T-helper 2 cell treated with Interferon-gamma antibody and Interleukin-4, amounts not matched to agents 5 μg/mL and 100 μg/mL, for 36 hours (primary cell): ENCODE measurements around the gene CLEC14A.

Source experiments
- DNase-seq: peaks from one replicate; pipeline ENCODE4 v3.0.0; 2021; ENCODE audit warnings: low spot score
- H3K27ac Mint-ChIP-seq: one replicate; pipeline ENCODE4 v1.8.0; 2021; ENCODE audit warnings: mild to moderate bottlenecking, mixed read lengths
- H3K27me3 Mint-ChIP-seq: one replicate; pipeline ENCODE4 v1.8.0; 2021; ENCODE audit warnings: low read depth, mixed read lengths
- H3K36me3 Mint-ChIP-seq: one replicate; pipeline ENCODE4 v1.8.0; 2021; ENCODE audit warnings: low read depth, mixed read lengths
- H3K4me1 Mint-ChIP-seq: one replicate; pipeline ENCODE4 v1.8.0; 2021; ENCODE audit warnings: low read depth, mixed read lengths
- H3K4me3 Mint-ChIP-seq: one replicate; pipeline ENCODE4 v1.8.0; 2022; ENCODE audit warnings: mild to moderate bottlenecking, moderate library complexity, mixed read lengths
- H3K9me3 Mint-ChIP-seq: one replicate; pipeline ENCODE4 v1.8.0; 2021; ENCODE audit warnings: mixed read lengths

Gene CLEC14A

DNA sequence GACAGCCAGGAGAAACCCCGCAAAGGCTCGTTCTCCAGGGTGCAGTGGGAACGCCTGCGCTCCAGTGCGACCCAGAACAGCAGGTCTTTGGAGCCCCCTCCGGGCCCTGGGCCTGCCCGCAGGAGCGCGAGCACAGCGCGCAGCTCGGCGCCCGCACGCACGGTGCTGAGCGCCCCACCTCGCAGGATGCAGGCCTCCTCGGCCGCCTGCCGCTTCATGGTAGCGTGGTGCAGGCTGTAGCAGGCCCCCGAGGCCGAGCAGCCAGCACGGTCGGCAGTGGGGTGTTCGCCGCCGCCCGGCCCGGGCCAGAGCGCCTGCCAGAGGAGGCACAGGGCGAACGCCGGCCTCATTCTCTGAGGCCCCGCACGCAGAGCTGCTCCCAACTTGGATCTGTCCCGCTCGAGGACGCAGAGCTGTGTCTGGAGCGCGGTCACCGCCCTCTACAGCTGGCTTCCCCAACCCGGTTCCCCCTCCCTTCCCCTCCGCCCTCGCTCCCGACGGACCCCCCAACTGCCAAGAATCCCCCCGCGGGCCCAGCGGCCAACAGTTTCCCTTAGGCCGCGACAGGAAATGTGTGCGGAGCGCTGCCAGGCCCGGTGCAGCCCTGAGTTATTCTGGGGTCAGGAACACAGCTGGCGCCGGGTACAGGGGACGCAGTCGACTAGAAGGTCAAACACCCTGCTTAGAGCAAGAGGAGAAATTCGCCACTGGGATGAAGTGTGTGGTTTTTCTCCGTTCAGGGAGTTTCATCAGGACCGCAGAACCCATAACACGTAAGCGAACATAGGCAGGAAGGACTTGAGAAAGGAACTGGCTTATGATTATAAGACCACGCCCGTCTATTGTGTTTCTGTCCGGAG is at the start of gene CLEC14A:
CLEC14A (minus strand) TSS at position 421 of the 860 bp plus-strand sequence; CDS start at position 350, 71 bp downstream.
- Mint-ChIP-seq H3K4me3 (peak within 1 kb of the TSS; percentile 62), H3K36me3 (no peaks in the 10 kb centered on the region), H3K27ac (no peak within 1 kb of the TSS), H3K4me1 (peaks cover 7% of the 10 kb centered on the region), H3K27me3 (peaks cover 51% of the 10 kb centered on the region), H3K9me3 (no peaks in the 10 kb centered on the region)
- DNase-seq = peak; percentile 4

- Mint-ChIP-seq H3K27ac (no peak overlapping the region), H3K27me3 (no peaks in the 10 kb centered on the region), H3K36me3 (no peaks in the 10 kb centered on the region), H3K4me1 (no peaks in the 10 kb centered on the region), H3K4me3 (no peak overlapping the region), H3K9me3 (no peaks in the 10 kb centered on the region)
- DNase-seq = no peak
Measured at GRCh38 chr14:38302966-38303365, 47.1 kb upstream of the CLEC14A start.

GRCh38 chr14:38302034-38302433 is 46.1 kb upstream of the CLEC14A start:
- Mint-ChIP-seq H3K4me1 (no peaks in the 10 kb centered on the region), H3K4me3 (no peak overlapping the region), H3K9me3 (no peaks in the 10 kb centered on the region), H3K36me3 (no peaks in the 10 kb centered on the region), H3K27ac (no peak overlapping the region), H3K27me3 (no peaks in the 10 kb centered on the region)
- DNase-seq = no peak

GRCh38 chr14:38297681-38298080 is 41.8 kb upstream of the CLEC14A start:
- no peaks in the 10 kb centered on the region for H3K27me3 Mint-ChIP-seq

GRCh38 chr14:38291681-38292467 is 36.0 kb upstream of the CLEC14A start:
- no peak overlapping the region for H3K4me3 Mint-ChIP-seq
- H3K9me3 Mint-ChIP-seq = no peaks in the 10 kb centered on the region
- DNase-seq = no peak
- no peaks in the 10 kb centered on the region for H3K4me1 Mint-ChIP-seq
- H3K27me3 Mint-ChIP-seq = no peaks in the 10 kb centered on the region
- H3K36me3 Mint-ChIP-seq = no peaks in the 10 kb centered on the region
- no peak overlapping the region for H3K27ac Mint-ChIP-seq

More at GRCh38 chr14:38297681-38298080, 41.8 kb upstream of the CLEC14A start:
- Mint-ChIP-seq H3K36me3 (no peaks in the 10 kb centered on the region), H3K9me3 (no peaks in the 10 kb centered on the region), H3K27ac (no peak overlapping the region), H3K4me1 (no peaks in the 10 kb centered on the region), H3K4me3 (no peak overlapping the region)
- no peak for DNase-seq

- H3K27me3 Mint-ChIP-seq = no peaks in the 10 kb centered on the region
- no peak for DNase-seq
- H3K9me3 Mint-ChIP-seq = no peaks in the 10 kb centered on the region
- no peaks in the 10 kb centered on the region for H3K4me1 Mint-ChIP-seq
- no peaks in the 10 kb centered on the region for H3K36me3 Mint-ChIP-seq
- H3K27ac Mint-ChIP-seq = no peak overlapping the region
- no peak overlapping the region for H3K4me3 Mint-ChIP-seq
Measured at GRCh38 chr14:38290601-38291188, 34.8 kb upstream of the CLEC14A start.

GRCh38 chr14:38286452-38286851 is 30.6 kb upstream of the CLEC14A start:
- no peaks in the 10 kb centered on the region for H3K27me3 Mint-ChIP-seq
- DNase-seq = no peak

DNA sequence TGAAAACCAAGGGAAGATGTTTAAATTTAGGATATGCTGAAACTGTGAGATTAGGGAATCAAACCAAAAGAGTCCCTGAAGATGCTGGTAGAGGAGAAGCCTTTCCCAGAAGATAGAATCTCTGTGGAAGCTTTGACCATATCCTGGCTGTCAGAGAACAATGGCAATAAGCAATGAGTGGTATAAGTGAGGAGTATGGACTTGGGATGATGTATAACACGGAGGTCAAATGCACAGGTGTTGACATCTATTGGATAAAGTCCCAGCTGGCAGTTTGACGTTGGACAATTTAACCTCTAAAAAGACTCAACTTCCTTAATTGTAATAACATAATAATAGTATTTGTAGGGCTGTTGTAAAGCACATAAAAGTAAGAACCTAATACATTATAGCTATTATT is 30.1 kb upstream of the CLEC14A start:
- Mint-ChIP-seq H3K27ac (no peak overlapping the region), H3K4me1 (no peaks in the 10 kb centered on the region), H3K27me3 (no peaks in the 10 kb centered on the region), H3K9me3 (no peaks in the 10 kb centered on the region), H3K36me3 (no peaks in the 10 kb centered on the region), H3K4me3 (no peak overlapping the region)
- no peak for DNase-seq

More at GRCh38 chr14:38286452-38286851, 30.6 kb upstream of the CLEC14A start:
- H3K4me1 Mint-ChIP-seq = no peaks in the 10 kb centered on the region
- no peaks in the 10 kb centered on the region for H3K36me3 Mint-ChIP-seq
- H3K27ac Mint-ChIP-seq = no peak overlapping the region
- H3K9me3 Mint-ChIP-seq = no peaks in the 10 kb centered on the region
- no peak overlapping the region for H3K4me3 Mint-ChIP-seq

DNA sequence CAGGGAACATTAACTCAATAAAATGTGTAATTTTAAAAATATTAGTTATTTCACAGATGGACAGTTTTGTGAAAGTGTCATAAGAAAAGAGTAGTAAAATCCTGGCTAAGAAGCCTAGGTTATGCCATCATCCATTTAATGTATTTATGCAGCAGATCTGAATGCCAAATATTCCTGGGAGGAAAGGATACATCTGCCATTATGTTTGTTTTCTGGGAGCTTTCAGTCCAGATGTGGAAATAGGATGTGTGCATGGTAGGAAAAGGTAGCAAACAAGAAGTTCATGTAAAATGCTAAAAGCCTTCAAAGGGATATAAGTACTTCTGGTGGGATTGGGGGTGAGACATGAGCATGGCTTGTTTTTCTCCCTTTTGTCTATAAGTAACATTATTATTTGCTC is 27.0 kb upstream of the CLEC14A start:
- Mint-ChIP-seq H3K4me3 (no peak overlapping the region), H3K9me3 (no peaks in the 10 kb centered on the region), H3K4me1 (no peaks in the 10 kb centered on the region), H3K27ac (no peak overlapping the region), H3K27me3 (no peaks in the 10 kb centered on the region), H3K36me3 (no peaks in the 10 kb centered on the region)
- no peak for DNase-seq

GRCh38 chr14:38280081-38280480 is 24.2 kb upstream of the CLEC14A start:
- Mint-ChIP-seq H3K9me3 (no peaks in the 10 kb centered on the region), H3K4me3 (no peak overlapping the region), H3K36me3 (no peaks in the 10 kb centered on the region), H3K27ac (no peak overlapping the region), H3K27me3 (no peaks in the 10 kb centered on the region), H3K4me1 (no peaks in the 10 kb centered on the region)
- no peak for DNase-seq

DNA sequence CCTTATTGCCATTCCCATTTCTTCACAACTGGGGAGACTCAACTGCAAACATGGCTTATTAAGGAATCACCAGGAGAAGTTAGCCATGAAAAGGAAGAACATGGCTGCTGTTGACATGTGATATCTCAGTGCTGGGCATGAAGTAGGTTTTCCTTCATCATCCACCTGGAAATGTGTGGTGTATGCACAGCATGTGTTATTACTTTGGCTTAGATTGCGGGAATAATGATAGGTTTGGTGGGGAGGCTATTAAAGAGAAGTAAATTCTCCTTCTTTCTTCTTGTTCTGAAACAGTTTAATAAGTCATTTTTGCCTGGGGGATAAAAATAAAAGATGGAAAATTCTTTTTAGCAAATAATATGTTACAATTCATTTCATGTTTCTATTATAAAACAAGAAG is 23.7 kb upstream of the CLEC14A start:
- Mint-ChIP-seq H3K4me3 (no peak overlapping the region), H3K27me3 (no peaks in the 10 kb centered on the region), H3K9me3 (no peaks in the 10 kb centered on the region), H3K4me1 (no peaks in the 10 kb centered on the region), H3K27ac (no peak overlapping the region), H3K36me3 (no peaks in the 10 kb centered on the region)
- DNase-seq = no peak

DNA sequence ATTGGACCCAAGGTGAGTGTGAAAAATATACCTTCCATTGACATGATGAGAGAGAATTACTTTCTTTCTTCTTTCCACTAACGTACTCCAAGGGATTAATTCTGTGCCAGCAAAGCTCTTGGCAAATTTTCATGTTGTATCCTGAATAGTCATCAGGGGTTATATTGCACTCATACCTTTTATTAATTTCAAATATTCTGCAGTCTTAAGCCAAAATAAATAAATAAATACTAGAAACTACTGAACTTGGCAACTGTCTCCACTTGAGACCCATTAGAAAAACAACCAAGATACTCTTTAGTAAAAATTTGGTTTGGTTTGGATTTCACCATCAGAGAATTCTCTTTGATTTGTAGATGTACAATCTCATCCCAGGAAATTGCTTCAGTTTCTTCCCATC is 22.1 kb upstream of the CLEC14A start:
- Mint-ChIP-seq H3K36me3 (no peaks in the 10 kb centered on the region), H3K4me3 (no peak overlapping the region), H3K9me3 (no peaks in the 10 kb centered on the region), H3K27ac (no peak overlapping the region), H3K4me1 (no peaks in the 10 kb centered on the region), H3K27me3 (no peaks in the 10 kb centered on the region)
- no peak for DNase-seq

- Mint-ChIP-seq H3K9me3 (peaks cover 16% of the 10 kb centered on the region), H3K4me1 (no peaks in the 10 kb centered on the region), H3K4me3 (no peak overlapping the region), H3K27ac (no peak overlapping the region), H3K27me3 (peaks cover 2% of the 10 kb centered on the region), H3K36me3 (no peaks in the 10 kb centered on the region)
- no peak for DNase-seq
Measured at GRCh38 chr14:38262844-38263243, 7.0 kb upstream of the CLEC14A start.

DNA sequence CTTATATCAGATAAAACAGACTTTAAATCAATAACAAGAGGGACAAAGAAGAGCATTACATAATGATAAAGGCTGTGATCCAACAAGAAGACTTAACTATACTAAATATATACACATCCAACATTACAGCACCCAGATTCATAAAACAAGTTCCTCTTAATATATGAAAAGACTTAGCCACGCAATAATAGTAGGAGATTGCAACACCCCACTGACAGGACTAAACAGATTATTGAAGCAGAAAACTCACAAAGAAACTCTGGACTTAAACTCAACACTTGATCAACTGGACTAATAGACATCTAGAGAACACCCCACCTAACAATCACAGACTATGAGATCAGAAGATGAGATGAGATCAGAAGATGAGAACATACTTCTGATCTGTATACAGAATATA is 5.7 kb upstream of the CLEC14A start:
- H3K36me3 Mint-ChIP-seq = no peaks in the 10 kb centered on the region
- H3K27ac Mint-ChIP-seq = no peak overlapping the region
- DNase-seq = no peak
- peaks cover 12% of the 10 kb centered on the region for H3K27me3 Mint-ChIP-seq
- no peaks in the 10 kb centered on the region for H3K4me1 Mint-ChIP-seq
- H3K9me3 Mint-ChIP-seq = peaks cover 10% of the 10 kb centered on the region
- H3K4me3 Mint-ChIP-seq = no peak overlapping the region
